Astrocyte (in vitro differentiated cells and primary cell): ENCODE results near the gene CCDC71. TPM values are rescaled to one million over a fixed set of nuclear protein-coding genes. Genes with fewer than 3 reads are reported as not detected.

Experiments used
- DNase-seq: peaks from one replicate; pipeline ENCODE4 v3.0.0-alpha.2; 2010; ENCODE audit warnings: low read depth
- FAIRE-seq: peaks from 2 replicates; lab custom pipeline; 2011; peaks lifted over from hg19 to GRCh38; lab: Jason Lieb, UNC
- H2AFZ ChIP-seq: 2 replicates; pipeline ENCODE4 v1.6.0; 2012; ENCODE audit warnings: low read depth, low read length, inconsistent platforms
- H3K27ac ChIP-seq: 2 replicates; pipeline ENCODE4 v1.5.1; 2011; ENCODE audit warnings: low read depth, low read length, inconsistent platforms
- H3K27me3 ChIP-seq: 2 replicates; pipeline ENCODE4 v1.6.0; 2011; ENCODE audit warnings: low read length, inconsistent platforms; ENCODE audit not compliant: insufficient read depth
- H3K36me3 ChIP-seq: 2 replicates; pipeline ENCODE4 v1.5.1; 2011; ENCODE audit warnings: low read length, inconsistent platforms; ENCODE audit not compliant: insufficient read depth
- H3K4me1 ChIP-seq: 2 replicates; pipeline ENCODE4 v1.5.1; 2011; ENCODE audit warnings: low read length, inconsistent platforms; ENCODE audit not compliant: insufficient read depth
- H3K4me2 ChIP-seq: 2 replicates; pipeline ENCODE4 v1.6.0; 2012; ENCODE audit warnings: low read length, inconsistent platforms
- H3K4me3 ChIP-seq: 2 replicates; pipeline ENCODE4 v1.5.1; 2011; ENCODE audit warnings: low read depth, mild to moderate bottlenecking, low read length, inconsistent platforms; ENCODE audit not compliant: insufficient read depth
- H3K79me2 ChIP-seq: 2 replicates; pipeline ENCODE4 v1.6.0; 2012; ENCODE audit warnings: mild to moderate bottlenecking, low read length, inconsistent platforms; ENCODE audit not compliant: insufficient read depth
- H3K9ac ChIP-seq: 2 replicates; pipeline ENCODE4 v1.6.0; 2012; ENCODE audit warnings: mild to moderate bottlenecking, low read length, inconsistent platforms
- H3K9me3 ChIP-seq: 2 replicates; pipeline ENCODE4 v1.5.1; 2012; ENCODE audit warnings: low read depth, mild to moderate bottlenecking, low read length, inconsistent platforms; ENCODE audit not compliant: insufficient read depth
- H4K20me1 ChIP-seq: 2 replicates; pipeline ENCODE4 v1.6.0; 2012; ENCODE audit warnings: low read length, inconsistent platforms; ENCODE audit not compliant: insufficient read depth
- H3K27ac Mint-ChIP-seq: one replicate; pipeline ENCODE4 v1.8.0; 2021; ENCODE audit warnings: mild to moderate bottlenecking, mixed read lengths; ENCODE audit not compliant: unreplicated experiment
- H3K27me3 Mint-ChIP-seq: one replicate; pipeline ENCODE4 v1.8.0; 2021; ENCODE audit warnings: low read depth, mixed read lengths; ENCODE audit not compliant: unreplicated experiment
- H3K36me3 Mint-ChIP-seq: one replicate; pipeline ENCODE4 v1.8.0; 2021; ENCODE audit warnings: low read depth, mixed read lengths; ENCODE audit not compliant: unreplicated experiment
- H3K4me1 Mint-ChIP-seq: one replicate; pipeline ENCODE4 v1.8.0; 2021; ENCODE audit warnings: low read depth, mixed read lengths; ENCODE audit not compliant: unreplicated experiment
- H3K4me3 Mint-ChIP-seq: one replicate; pipeline ENCODE4 v1.8.0; 2021; ENCODE audit warnings: mild to moderate bottlenecking, moderate library complexity, mixed read lengths; ENCODE audit not compliant: unreplicated experiment
- H3K9me3 Mint-ChIP-seq: one replicate; pipeline ENCODE4 v1.8.0; 2021; ENCODE audit warnings: mild to moderate bottlenecking, mixed read lengths; ENCODE audit not compliant: unreplicated experiment
- EZH2 ChIP-seq: IDR thresholded peaks from 2 replicates; pipeline ENCODE4 v1.6.1; 2012; ENCODE audit warnings: mild to moderate bottlenecking, low read length, inconsistent platforms; ENCODE audit not compliant: insufficient read depth
- total RNA-seq: library from RNA; stranded (reverse); gene quantifications from 2 replicates; pipeline ENCODE4 v1.2.1, GENCODE V29; 2021
- TF ChIP-seq, protein P1 (sequence below): IDR thresholded peaks from 2 replicates; pipeline ENCODE4 v1.5.1; 2011; ENCODE audit warnings: low read depth, mild to moderate bottlenecking, inconsistent platforms, low read length, moderate library complexity; ENCODE audit not compliant: insufficient read depth

Gene CCDC71
- total RNA-seq, 1 donor from 2014 or later, result 18.5 TPM

- no peak for DNase-seq
- H3K36me3 Mint-ChIP-seq, result peaks cover 6% of the 10 kb centered on the region
- H3K36me3 ChIP-seq, result no peaks in the 10 kb centered on the region
- no peaks in the 10 kb centered on the region for H3K4me1 Mint-ChIP-seq
- no peak overlapping the region for H3K9ac ChIP-seq
- H3K27ac Mint-ChIP-seq, result no peak overlapping the region
- no peaks in the 10 kb centered on the region for H3K9me3 ChIP-seq
- H3K4me2 ChIP-seq, result no peak overlapping the region
- no peak overlapping the region for H2AFZ ChIP-seq
- H3K4me1 ChIP-seq, result no peaks in the 10 kb centered on the region
- no peak overlapping the region for H3K27ac ChIP-seq
- H3K4me3 ChIP-seq, result no peak overlapping the region
- H4K20me1 ChIP-seq, result no peaks in the 10 kb centered on the region
- H3K27me3 ChIP-seq, result no peaks in the 10 kb centered on the region
- FAIRE-seq, result no peak
- TF ChIP-seq, protein P1, sequence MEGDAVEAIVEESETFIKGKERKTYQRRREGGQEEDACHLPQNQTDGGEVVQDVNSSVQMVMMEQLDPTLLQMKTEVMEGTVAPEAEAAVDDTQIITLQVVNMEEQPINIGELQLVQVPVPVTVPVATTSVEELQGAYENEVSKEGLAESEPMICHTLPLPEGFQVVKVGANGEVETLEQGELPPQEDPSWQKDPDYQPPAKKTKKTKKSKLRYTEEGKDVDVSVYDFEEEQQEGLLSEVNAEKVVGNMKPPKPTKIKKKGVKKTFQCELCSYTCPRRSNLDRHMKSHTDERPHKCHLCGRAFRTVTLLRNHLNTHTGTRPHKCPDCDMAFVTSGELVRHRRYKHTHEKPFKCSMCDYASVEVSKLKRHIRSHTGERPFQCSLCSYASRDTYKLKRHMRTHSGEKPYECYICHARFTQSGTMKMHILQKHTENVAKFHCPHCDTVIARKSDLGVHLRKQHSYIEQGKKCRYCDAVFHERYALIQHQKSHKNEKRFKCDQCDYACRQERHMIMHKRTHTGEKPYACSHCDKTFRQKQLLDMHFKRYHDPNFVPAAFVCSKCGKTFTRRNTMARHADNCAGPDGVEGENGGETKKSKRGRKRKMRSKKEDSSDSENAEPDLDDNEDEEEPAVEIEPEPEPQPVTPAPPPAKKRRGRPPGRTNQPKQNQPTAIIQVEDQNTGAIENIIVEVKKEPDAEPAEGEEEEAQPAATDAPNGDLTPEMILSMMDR, result no peak
- TF ChIP-seq EZH2, result no peak
- no peak overlapping the region for H3K4me3 Mint-ChIP-seq
- H3K79me2 ChIP-seq, result no peaks in the 10 kb centered on the region
- H3K27me3 Mint-ChIP-seq, result peaks cover 4% of the 10 kb centered on the region
- peaks cover 3% of the 10 kb centered on the region for H3K9me3 Mint-ChIP-seq
Observed at GRCh38 chr3:49183873-49184272, 17.7 kb upstream of the CCDC71 start.

- no peak for FAIRE-seq
- no peaks in the 10 kb centered on the region for H3K27me3 ChIP-seq
- H3K36me3 ChIP-seq, result no peaks in the 10 kb centered on the region
- H3K9me3 ChIP-seq, result no peaks in the 10 kb centered on the region
- TF ChIP-seq, protein P1, result no peak
- no peak for TF ChIP-seq EZH2
- H3K27ac ChIP-seq, result no peak overlapping the region
- H4K20me1 ChIP-seq, result no peaks in the 10 kb centered on the region
- H3K4me1 ChIP-seq, result no peaks in the 10 kb centered on the region
- no peaks in the 10 kb centered on the region for H3K79me2 ChIP-seq
- no peak overlapping the region for H3K4me3 ChIP-seq
- Mint-ChIP-seq H3K36me3 (peaks cover 16% of the 10 kb centered on the region), H3K27ac (no peak overlapping the region), H3K9me3 (peaks cover 3% of the 10 kb centered on the region), H3K4me1 (no peaks in the 10 kb centered on the region), H3K27me3 (peaks cover 5% of the 10 kb centered on the region), H3K4me3 (no peak overlapping the region)
- no peak overlapping the region for H2AFZ ChIP-seq
- H3K9ac ChIP-seq, result no peak overlapping the region
- no peak overlapping the region for H3K4me2 ChIP-seq
- DNase-seq, result no peak
Observed at GRCh38 chr3:49182682-49183081, 16.6 kb upstream of the CCDC71 start.

DNA sequence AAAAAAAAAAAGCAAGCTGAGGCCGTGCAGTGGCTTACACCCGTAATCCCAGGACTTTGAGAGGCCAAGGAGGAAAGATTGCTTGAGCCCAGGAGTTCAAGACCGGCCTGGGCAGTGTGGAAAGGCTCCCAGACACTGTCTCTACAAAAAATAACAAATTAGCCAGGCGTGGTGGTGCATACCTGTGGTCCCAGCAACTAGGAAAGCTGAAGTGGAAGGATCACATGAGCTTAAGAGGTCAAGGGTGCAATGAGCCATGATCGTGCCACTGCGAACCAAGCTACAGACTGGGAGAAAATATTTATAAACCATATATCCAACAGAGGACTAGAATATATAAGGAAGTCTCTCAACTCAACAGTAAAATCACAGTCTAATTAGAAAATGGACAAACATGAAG is 15.2 kb upstream of the CCDC71 start:
- Histone ChIP-seq H2AFZ (no peak overlapping the region), H3K4me3 (no peak overlapping the region), H3K79me2 (no peaks in the 10 kb centered on the region), H3K9me3 (no peaks in the 10 kb centered on the region), H3K4me1 (no peaks in the 10 kb centered on the region), H3K27me3 (no peaks in the 10 kb centered on the region), H3K4me2 (no peak overlapping the region), H3K27ac (no peak overlapping the region), H3K36me3 (no peaks in the 10 kb centered on the region), H4K20me1 (peaks cover 6% of the 10 kb centered on the region), H3K9ac (no peak overlapping the region)
- FAIRE-seq (no peak), DNase-seq (no peak)
- no peaks in the 10 kb centered on the region for H3K4me1 Mint-ChIP-seq
- peak overlapping the region; percentile 12 for H3K27ac Mint-ChIP-seq
- peaks cover 3% of the 10 kb centered on the region for H3K9me3 Mint-ChIP-seq
- TF ChIP-seq EZH2, result no peak
- TF ChIP-seq, protein P1, result no peak
- peaks cover 5% of the 10 kb centered on the region for H3K27me3 Mint-ChIP-seq
- no peak overlapping the region for H3K4me3 Mint-ChIP-seq
- peaks cover 20% of the 10 kb centered on the region for H3K36me3 Mint-ChIP-seq
